Stimulated activated CD4-positive, alpha-beta T cell treated with anti-CD3 and anti-CD28 coated beads, TNF-alpha, amount 100 ng/mL, for 48 hours (primary cell): ENCODE measurements around the gene TPSB2.

Experiments
- DNase-seq, 3 donors: peaks; one replicate each; pipeline ENCODE4 v3.0.0-alpha.2; 2020; ENCODE audit warnings: low read depth in 3 of 3

TPSB2 gene

GRCh38 chr16:1220098-1220728 lies 9.8 kb downstream of the TPSB2 start:
- no peak for DNase-seq

- no peak for DNase-seq
These were observed 10.9 kb downstream of the TPSB2 start for GRCh38 chr16:1218930-1219611.

GRCh38 chr16:1218061-1218929 lies 11.7 kb downstream of the TPSB2 start:
- DNase-seq = no peak

- DNase-seq = no peak
These were observed 12.5 kb downstream of the TPSB2 start for GRCh38 chr16:1217526-1217925.

GRCh38 chr16:1216681-1217400 lies 13.1 kb downstream of the TPSB2 start:
- no peak for DNase-seq

GRCh38 chr16:1216296-1216619 lies 13.7 kb downstream of the TPSB2 start:
- no peak for DNase-seq

- no peak for DNase-seq
These were observed 14.2 kb downstream of the TPSB2 start for GRCh38 chr16:1215574-1216295.

- DNase-seq = no peak
These were observed 15.3 kb downstream of the TPSB2 start for GRCh38 chr16:1214719-1215118.

- no peak for DNase-seq
These were observed 16.1 kb downstream of the TPSB2 start for GRCh38 chr16:1213796-1214372.

GRCh38 chr16:1213231-1213630 lies 16.8 kb downstream of the TPSB2 start:
- no peak for DNase-seq

GRCh38 chr16:1212616-1213194 lies 17.3 kb downstream of the TPSB2 start:
- DNase-seq = no peak

- no peak for DNase-seq
These were observed 18.3 kb downstream of the TPSB2 start for GRCh38 chr16:1211451-1212268.

GRCh38 chr16:1210461-1210860 lies 19.5 kb downstream of the TPSB2 start:
- DNase-seq = no peak

- no peak for DNase-seq
These were observed 20.9 kb downstream of the TPSB2 start for GRCh38 chr16:1209081-1209480.

- DNase-seq = no peak
These were observed 21.6 kb downstream of the TPSB2 start for GRCh38 chr16:1208239-1208830.

GRCh38 chr16:1206786-1207185 lies 23.2 kb downstream of the TPSB2 start:
- no peak for DNase-seq

GRCh38 chr16:1206326-1206725 lies 23.7 kb downstream of the TPSB2 start:
- DNase-seq = no peak

- DNase-seq = no peak
These were observed 25.1 kb downstream of the TPSB2 start for GRCh38 chr16:1204933-1205332.

- no peak for DNase-seq
These were observed 27.7 kb downstream of the TPSB2 start for GRCh38 chr16:1202274-1202673.

- DNase-seq = no peak
These were observed 28.5 kb downstream of the TPSB2 start for GRCh38 chr16:1201444-1201843.
